Islet precursor cell (in vitro differentiated cells): ENCODE measurements around the gene CYSTM1.
A peak's percentile ranks its signal among the peaks of the same experiment; 100 is the strongest.

ENCODE experiments used
- DNase-seq: peaks from one replicate; pipeline ENCODE4 v3.0.0-alpha.2; 2018

The CYSTM1 gene

GRCh38 chr5:140261403-140262171 is 86.6 kb downstream of the CYSTM1 start:
- DNase-seq, result peak; percentile 82

DNA sequence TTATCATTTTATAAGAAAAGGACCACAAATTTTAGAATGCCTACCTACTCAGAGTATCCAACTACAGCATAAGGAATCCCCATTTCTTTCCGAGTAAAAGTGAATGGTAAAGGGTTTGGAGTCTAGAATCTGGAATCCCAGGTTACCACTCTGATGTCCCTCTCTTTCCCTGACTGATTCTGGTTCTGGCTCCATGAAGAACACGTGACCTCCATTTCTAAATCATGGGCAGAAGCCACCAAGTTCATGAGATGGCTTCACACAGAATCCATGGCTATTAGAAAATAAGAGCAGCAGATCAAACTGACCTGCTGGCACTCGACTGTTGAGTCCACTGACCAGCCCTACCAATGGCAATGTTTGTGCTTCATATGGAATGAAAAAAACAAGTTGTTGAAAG is 87.2 kb downstream of the CYSTM1 start:
- DNase-seq, result no peak

DNA sequence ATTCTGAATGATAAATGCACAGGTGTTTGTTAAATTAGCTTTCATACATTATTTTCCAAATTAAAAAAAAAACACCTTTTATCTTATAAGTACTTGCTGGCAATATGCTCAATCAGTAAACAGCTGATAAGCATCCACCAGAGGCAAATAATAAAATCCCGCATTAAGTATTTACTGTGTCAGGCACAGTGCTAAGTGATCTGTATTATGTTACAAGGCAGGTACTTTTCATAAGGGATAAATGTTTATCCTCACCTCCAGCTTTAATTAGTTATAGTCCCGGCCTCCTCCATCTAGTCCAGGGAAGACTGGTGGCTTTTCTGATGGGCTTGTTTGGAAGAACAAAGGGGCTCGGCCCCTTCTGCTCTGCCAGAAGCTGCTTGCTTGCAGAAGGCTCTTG is 87.9 kb downstream of the CYSTM1 start:
- DNase-seq, result no peak

GRCh38 chr5:140265845-140266244 is 90.9 kb downstream of the CYSTM1 start:
- DNase-seq, result no peak

- no peak for DNase-seq
Measured at GRCh38 chr5:140266471-140267200, 91.6 kb downstream of the CYSTM1 start.

DNA sequence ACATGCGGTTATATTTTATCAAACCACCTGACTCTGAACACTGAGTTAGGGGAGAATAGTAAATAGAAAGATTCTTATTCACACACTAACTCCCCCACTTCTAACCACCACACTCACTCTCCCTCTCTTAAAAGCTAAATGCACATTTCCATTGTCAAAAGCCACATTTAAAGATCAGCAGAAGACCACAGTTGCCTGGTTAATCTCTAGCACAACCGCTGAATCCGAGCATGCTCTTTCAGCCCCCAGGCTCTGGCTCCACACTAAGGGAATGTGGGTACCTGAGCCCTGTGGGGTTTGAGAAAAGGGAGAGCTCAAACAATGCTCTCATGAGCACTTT is 92.2 kb downstream of the CYSTM1 start:
- no peak for DNase-seq

- DNase-seq, result no peak
Measured at GRCh38 chr5:140267559-140268018, 92.6 kb downstream of the CYSTM1 start.

- no peak for DNase-seq
Measured at GRCh38 chr5:140270008-140270407, 95.0 kb downstream of the CYSTM1 start.

DNA sequence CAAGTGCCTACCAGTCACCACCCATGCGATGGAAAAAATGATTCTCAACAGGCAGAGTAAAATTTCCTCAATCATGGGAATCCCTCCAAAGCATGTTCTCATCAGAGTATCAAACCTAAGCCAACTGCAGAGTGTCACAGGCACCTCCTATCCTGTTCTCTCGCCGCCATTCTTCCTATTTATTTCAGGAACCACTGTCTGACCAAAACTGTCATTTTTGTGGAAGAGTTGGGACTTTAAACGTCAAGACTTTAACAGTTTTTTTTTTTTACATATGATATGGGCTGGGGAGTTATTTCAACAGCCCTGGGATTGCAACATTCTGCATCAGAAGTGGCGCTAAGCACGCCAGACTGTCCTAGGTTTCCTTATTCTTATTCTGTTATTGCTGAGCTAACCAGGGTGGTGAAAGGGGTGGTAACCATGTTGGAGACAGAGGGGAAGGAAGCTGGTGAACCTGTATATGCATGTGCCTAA is 98.5 kb downstream of the CYSTM1 start:
- no peak for DNase-seq

DNA sequence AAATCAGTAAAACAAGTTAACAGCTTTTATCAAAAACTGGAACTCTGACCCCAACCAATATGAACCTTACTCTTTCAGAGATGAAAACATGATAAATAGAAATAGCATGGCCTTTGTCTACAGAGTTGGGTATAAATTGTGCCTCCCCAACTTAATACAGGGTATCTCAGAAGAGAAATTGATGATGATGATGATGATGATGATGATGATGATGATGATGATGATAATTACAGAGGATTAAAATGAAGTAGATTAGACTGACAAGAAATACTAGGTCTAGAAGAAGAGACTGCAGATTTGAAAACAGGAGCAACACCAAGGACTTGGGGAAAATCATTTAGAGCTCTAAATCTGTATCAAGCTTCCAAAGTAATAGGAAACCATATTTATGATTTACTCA is 100.8 kb downstream of the CYSTM1 start:
- no peak for DNase-seq

DNA sequence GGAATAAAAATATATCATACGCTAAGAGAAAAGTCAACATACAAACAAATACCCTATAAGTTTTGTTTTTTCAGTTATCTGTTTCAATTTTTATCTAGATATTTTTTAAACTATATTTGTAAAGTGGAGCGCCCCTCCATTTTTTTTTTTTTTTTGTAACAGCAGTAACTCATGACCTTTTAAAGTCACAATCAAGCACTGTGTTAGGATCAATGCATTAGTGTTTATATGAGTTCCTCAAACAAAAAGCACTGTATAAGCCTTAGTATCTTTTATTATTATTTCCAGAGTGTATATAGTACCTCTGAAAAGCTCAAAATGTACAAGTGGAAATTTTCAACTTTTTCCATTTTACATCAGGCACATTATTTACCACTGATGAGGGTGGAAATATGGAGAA is 107.3 kb downstream of the CYSTM1 start:
- no peak for DNase-seq

GRCh38 chr5:140284013-140284412 is 109.0 kb downstream of the CYSTM1 start:
- no peak for DNase-seq

DNA sequence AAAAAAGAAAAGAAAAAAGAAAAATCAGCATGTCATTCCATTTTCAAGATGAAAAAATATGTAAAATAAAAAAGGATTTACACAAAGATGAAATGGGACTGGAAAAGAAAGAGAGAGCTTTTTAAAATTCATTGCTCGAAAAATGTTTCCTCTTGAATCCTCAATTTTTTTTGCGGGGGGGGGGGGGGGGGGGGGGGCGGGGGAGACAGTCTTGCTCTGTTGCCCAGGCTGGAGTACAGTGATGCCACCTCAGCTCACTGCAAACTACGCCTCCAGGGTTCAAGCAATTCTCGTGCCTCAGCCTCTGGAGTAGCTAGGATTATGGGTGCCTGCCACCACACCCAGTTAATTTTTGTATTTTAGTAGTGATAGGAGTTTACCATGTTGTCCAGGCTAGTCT is 111.4 kb downstream of the CYSTM1 start:
- DNase-seq, result no peak

DNA sequence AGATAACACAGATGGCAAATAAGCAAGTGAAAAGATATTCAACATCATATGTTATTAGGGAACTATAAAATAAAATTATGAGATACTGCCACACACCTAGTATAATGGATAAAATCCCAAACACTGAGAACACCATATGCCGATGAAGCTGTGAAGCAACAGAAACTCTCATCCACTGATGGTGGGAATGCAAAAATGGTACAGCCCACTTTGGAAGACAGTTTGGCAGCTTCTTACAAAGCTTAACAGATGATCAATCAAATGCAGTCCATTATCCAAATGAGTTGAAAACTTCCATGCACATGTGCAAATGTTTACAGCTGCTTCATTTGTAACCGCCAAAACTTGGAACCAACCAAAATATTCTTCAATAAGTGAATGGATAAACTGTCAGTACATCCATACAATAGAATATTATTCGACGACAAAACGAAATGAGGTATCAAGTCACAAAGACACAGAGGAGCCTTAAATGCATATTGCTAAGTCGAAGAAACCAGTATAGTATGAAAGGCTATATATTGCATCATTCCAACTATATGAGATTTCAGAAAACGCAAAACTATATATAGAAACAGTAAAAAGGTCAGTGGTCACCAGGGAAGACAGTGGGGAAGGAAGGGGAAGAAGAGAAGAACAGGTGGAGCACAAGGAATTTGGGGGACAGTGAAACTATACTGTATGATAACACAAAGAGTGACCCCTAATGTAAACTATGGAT is 113.0 kb downstream of the CYSTM1 start:
- no peak for DNase-seq

GRCh38 chr5:140292212-140293036 is 117.4 kb downstream of the CYSTM1 start:
- no peak for DNase-seq
